Activated CD4-positive, alpha-beta memory T cell treated with anti-CD3 and anti-CD28 coated beads for 36 hours (primary cell): ENCODE data around the gene ATP2B2. TPM values are rescaled to one million over a fixed set of nuclear protein-coding genes. Genes with fewer than 3 reads are reported as not detected.
"Not testable (repeated sequence)": the region's sequence is repeated elsewhere in the genome, so short reads cannot be mapped to it uniquely, and the experiment has no call there.

ENCODE experiments used
- CTCF ChIA-PET: fragments of 350-600 bp; sonication (Branson Sonifier 250); formaldehyde crosslinking; loops from one replicate; lab custom pipeline; 2021; ENCODE audit warnings: antibody characterized with exemption, inconsistent platforms; lab: Charles Lee
- POLR2A ChIA-PET: fragments of 350-600 bp; sonication (Branson Sonifier 250); formaldehyde crosslinking; loops from one replicate; lab custom pipeline; 2021; ENCODE audit warnings: antibody characterized with exemption; lab: Charles Lee
- DNase-seq: peaks from one replicate; pipeline ENCODE4 v3.0.0-alpha.2; 2020
- H3K27ac Mint-ChIP-seq: one replicate; pipeline ENCODE4 v1.8.0; 2021; ENCODE audit warnings: mixed read lengths
- H3K27me3 Mint-ChIP-seq: one replicate; pipeline ENCODE4 v1.8.0; 2021; ENCODE audit warnings: mixed read lengths
- H3K36me3 Mint-ChIP-seq: one replicate; pipeline ENCODE4 v1.8.0; 2021; ENCODE audit warnings: mixed read lengths
- H3K4me1 Mint-ChIP-seq: one replicate; pipeline ENCODE4 v1.8.0; 2021; ENCODE audit warnings: low read depth, mixed read lengths
- H3K4me3 Mint-ChIP-seq: one replicate; pipeline ENCODE4 v1.8.0; 2021; ENCODE audit warnings: mild to moderate bottlenecking, mixed read lengths
- H3K9me3 Mint-ChIP-seq: one replicate; pipeline ENCODE4 v1.8.0; 2021; ENCODE audit warnings: mixed read lengths
- intact Hi-C: fragments of 100-400 bp; cut with micrococcal nuclease; formaldehyde crosslinking; loops from one replicate; pipeline ENCODE4 v1.15.1; 2023
- total RNA-seq, 2 experiments: library from RNA; stranded (reverse); gene quantifications; one replicate each; pipeline ENCODE4 v1.2.3, GENCODE V29; 2021

ATP2B2 gene
- total RNA-seq, 2 experiments from 2014 or later = 0.05 TPM; not detected in 1

DNA sequence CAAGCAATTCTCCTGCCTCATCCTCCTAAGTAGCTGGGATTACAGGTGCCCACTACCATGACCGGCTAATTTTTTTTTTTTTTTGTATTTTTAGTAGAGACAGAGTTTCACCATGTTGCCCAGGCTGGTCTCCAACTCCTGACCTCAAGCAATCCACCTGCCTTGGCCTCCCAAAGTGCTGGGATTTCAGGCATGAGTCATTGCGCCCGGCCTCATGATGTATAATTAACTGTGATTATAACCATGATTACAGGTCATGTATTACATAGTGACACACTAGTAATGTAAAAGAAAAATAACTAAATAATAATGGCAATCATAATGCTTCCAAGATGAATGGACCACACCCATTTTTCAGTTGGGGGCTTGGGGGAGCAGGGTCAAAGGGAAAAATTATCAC, 122.9 kb downstream of the ATP2B2 start:
- POLR2A ChIA-PET, H3K27ac Mint-ChIP-seq, H3K4me3 Mint-ChIP-seq, CTCF ChIA-PET, H3K36me3 Mint-ChIP-seq, H3K27me3 Mint-ChIP-seq, DNase-seq, H3K9me3 Mint-ChIP-seq, intact Hi-C loops, H3K4me1 Mint-ChIP-seq: not testable (repeated sequence)

DNA sequence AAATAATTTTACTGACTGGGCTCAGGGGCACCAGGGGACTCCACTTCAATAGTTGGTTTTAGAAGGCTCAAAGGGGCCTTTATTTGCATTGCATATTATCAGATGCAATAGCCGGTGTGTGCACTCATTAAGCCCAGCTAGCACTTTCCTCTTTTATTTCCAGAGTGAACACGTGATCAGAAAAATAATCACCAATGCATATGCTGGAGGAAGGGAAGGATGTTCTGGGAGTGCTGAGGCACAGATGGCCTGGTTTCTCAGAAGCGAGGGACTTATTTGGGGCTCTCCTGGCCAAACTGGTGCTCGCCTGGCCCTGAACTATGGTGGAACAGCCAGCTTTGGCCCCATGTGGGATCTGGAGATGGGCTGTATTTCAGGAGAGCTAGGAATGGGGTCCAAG, 124.0 kb downstream of the ATP2B2 start:
- ChIA-PET CTCF (no interaction called here), POLR2A (no interaction called here)
- H3K4me1 Mint-ChIP-seq = no peaks in the 10 kb centered on the region
- no peak overlapping the region for H3K4me3 Mint-ChIP-seq
- DNase-seq = no peak
- H3K9me3 Mint-ChIP-seq = no peaks in the 10 kb centered on the region
- peaks cover 6% of the 10 kb centered on the region for H3K27me3 Mint-ChIP-seq
- H3K27ac Mint-ChIP-seq = no peak overlapping the region
- no peaks in the 10 kb centered on the region for H3K36me3 Mint-ChIP-seq
- intact Hi-C loops = no loop called here

DNA sequence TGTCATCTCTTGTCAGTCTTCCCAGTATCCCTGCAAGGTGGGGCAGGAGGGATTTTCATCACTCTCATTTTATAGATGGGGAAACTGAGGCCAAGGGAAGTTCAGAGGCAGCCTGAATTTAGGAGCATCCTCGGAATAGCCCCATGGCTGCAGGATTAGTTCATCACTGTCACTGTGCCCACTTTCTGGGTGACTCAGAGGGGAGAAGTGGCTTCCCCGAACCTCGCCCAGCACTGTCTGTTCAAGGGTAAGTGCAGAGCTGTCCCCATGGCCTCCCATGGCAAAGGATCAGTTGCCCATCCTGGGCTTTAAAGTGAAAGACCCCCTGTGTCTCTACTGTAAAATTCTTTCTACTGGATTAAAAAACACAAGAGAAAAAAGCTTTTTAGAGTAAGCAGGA, 124.5 kb downstream of the ATP2B2 start:
- H3K27ac Mint-ChIP-seq = no peak overlapping the region
- CTCF ChIA-PET = no interaction called here

DNA sequence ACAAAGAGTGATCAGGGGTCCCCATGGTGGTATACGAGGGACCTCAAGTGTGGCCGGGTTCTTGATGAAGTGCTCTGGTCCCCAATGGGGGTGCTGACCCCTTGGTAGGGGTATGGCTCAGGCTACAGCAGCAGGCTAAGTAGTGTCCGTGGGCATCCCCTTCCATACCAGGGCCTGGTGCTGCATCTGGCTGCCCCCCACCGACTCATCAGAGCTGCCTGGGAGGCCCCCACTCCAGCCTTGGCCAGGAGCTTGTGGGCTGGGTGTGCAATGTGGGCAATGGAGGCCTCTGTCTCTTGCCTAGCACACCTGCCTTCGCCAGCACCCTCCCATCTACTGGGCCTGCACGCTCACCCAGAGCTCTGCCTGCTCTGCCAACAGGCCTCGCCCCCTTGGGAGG, 125.4 kb downstream of the ATP2B2 start:
- no peak overlapping the region for H3K4me3 Mint-ChIP-seq
- POLR2A ChIA-PET = interaction anchor here (0.6 kb wide), 1 partner anchor 153 kb away, joined by 3 read pairs; no protein-coding TSS in a partner anchor

More for the DNA sequence above, 124.5 kb downstream of the ATP2B2 start:
- peaks cover 6% of the 10 kb centered on the region for H3K27me3 Mint-ChIP-seq
- intact Hi-C loops = no loop called here
- POLR2A ChIA-PET = no interaction called here
- H3K4me1 Mint-ChIP-seq = no peaks in the 10 kb centered on the region
- H3K4me3 Mint-ChIP-seq = no peak overlapping the region
- no peaks in the 10 kb centered on the region for H3K36me3 Mint-ChIP-seq
- no peaks in the 10 kb centered on the region for H3K9me3 Mint-ChIP-seq
- DNase-seq = no peak

DNA sequence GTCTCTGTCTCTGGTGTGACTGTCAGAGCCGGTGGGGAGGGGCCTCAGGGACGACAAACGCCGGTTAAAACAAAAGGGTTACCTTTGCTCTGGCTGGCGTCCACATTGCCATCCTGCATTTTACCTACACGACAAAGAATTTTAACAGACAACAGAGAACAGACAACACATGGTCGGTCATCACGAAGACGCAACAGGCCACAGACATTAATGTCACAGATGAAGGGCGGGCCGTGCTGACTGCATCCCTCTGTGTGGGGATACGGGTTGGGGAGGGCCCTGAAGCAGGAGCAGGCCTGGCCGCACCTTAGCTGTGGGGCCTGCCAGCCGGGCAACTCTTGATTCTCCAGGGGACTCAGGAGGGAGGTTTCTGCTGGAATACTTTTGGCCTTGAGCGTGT, 126.2 kb downstream of the ATP2B2 start:
- DNase-seq = no peak
- H3K27me3 Mint-ChIP-seq = peaks cover 6% of the 10 kb centered on the region
- no peak overlapping the region for H3K27ac Mint-ChIP-seq
- H3K4me1 Mint-ChIP-seq = no peaks in the 10 kb centered on the region
- H3K36me3 Mint-ChIP-seq = no peaks in the 10 kb centered on the region
- CTCF ChIA-PET = no interaction called here
- POLR2A ChIA-PET = no interaction called here
- intact Hi-C loops = no loop called here
- no peak overlapping the region for H3K4me3 Mint-ChIP-seq
- no peaks in the 10 kb centered on the region for H3K9me3 Mint-ChIP-seq

More for the DNA sequence above, 125.4 kb downstream of the ATP2B2 start:
- Mint-ChIP-seq H3K27me3 (peaks cover 6% of the 10 kb centered on the region), H3K4me1 (no peaks in the 10 kb centered on the region), H3K9me3 (no peaks in the 10 kb centered on the region), H3K36me3 (no peaks in the 10 kb centered on the region), H3K27ac (no peak overlapping the region)
- DNase-seq = no peak
- intact Hi-C loops = no loop called here
- CTCF ChIA-PET = no interaction called here

DNA sequence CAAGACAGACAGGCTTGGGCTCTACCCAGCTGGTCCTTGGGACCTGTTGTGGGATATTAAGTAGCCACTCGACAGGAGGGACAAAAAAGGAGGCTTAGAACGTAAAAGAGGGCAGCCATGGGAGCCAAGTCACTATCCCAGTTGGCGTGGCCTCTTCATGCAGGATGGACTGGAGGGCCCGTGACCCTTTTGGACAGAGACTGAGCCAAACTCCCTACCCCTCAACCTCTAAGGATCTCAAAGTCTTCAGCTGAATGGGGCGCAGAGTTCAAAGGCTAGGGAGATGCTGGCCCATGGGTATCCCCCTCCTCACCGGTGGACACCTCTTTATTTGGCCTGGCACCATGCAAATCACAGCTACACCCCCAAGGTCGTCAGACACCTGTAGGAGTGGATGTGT, 126.6 kb downstream of the ATP2B2 start:
- intact Hi-C loops = no loop called here
- Mint-ChIP-seq H3K4me3 (no peak overlapping the region), H3K4me1 (no peaks in the 10 kb centered on the region), H3K27me3 (peaks cover 3% of the 10 kb centered on the region), H3K27ac (no peak overlapping the region), H3K9me3 (no peaks in the 10 kb centered on the region), H3K36me3 (no peaks in the 10 kb centered on the region)
- ChIA-PET POLR2A (no interaction called here), CTCF (no interaction called here)
- DNase-seq = no peak

DNA sequence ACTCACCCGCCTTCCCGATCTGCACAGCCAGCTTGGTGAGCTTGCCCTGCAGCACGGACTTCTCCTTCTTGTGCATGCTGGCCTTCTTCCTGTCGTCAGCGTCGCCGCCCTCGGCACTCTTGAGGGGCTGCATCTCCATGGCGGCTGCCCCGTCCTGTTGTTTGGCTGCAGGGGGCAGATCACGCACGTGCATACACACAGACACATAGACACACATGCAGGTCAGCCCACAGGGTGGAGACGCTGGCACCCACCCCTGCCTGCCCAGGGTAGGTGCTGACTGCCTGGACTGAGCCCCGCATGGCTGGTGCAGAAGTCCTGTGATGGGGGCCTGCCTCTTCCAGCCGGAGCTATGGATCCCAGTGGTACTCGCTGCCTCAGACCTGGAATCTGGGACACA, 127.1 kb downstream of the ATP2B2 start:
- no peaks in the 10 kb centered on the region for H3K36me3 Mint-ChIP-seq
- POLR2A ChIA-PET = no interaction called here

DNA sequence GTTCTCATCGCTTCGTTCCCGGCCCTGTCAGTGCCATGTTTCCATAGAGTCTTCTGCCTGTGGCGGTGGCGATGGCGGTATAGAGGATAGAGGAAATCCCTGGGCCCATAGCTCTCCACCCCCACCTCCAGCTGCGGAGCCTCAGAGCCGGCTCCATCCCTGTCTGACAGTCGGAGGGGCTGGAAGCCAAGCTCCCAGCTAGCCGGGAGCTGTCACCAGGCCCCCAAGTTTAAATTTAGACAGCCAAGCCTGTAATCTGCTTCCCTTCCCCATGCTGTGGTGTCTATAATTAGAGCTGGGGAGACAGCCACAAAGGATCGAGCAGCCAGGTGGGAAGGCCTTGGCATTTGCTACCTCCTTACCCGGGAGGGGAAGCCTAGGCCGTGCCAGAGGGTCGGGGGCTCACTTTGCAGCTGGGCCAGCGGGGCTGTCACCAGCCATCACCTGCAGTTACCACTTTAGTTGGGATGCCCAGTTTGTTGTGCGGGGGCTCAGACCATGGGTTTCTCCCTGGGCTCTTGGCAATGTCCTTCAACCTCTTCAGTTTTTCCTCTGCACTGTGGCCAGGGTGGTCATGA, 128.1 kb downstream of the ATP2B2 start:
- Mint-ChIP-seq H3K9me3 (no peaks in the 10 kb centered on the region), H3K4me1 (no peaks in the 10 kb centered on the region), H3K27ac (no peak overlapping the region), H3K27me3 (no peaks in the 10 kb centered on the region), H3K36me3 (no peaks in the 10 kb centered on the region), H3K4me3 (no peak overlapping the region)
- intact Hi-C loops = no loop called here
- DNase-seq = no peak
- ChIA-PET POLR2A (no interaction called here), CTCF (no interaction called here)

More for the DNA sequence above, 127.1 kb downstream of the ATP2B2 start:
- intact Hi-C loops = no loop called here
- Mint-ChIP-seq H3K27ac (no peak overlapping the region), H3K9me3 (no peaks in the 10 kb centered on the region), H3K27me3 (peaks cover 2% of the 10 kb centered on the region), H3K4me3 (no peak overlapping the region), H3K4me1 (no peaks in the 10 kb centered on the region)
- DNase-seq = no peak
- CTCF ChIA-PET = no interaction called here

DNA sequence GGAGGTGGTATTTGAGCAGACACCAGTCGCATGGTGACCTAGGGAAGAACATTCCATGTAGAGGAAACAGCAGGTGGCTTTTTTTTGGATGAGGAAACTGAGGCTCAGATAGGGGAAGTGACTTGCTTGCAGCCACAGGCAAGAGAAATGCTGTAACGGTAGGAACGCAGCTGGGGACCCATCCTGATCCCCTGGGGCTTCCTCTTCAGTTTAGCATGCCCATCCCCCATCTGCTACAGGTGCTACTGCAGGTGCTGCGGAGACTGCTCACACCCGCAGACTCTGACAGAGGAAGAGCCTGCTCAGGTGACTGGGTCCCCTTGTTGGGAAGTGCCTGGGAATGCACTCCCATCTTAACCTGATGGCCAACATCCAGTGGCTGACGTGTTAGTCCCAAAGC, 129.0 kb downstream of the ATP2B2 start:
- H3K27me3 Mint-ChIP-seq = no peaks in the 10 kb centered on the region
- DNase-seq = no peak
- ChIA-PET CTCF (no interaction called here), POLR2A (no interaction called here)
- peaks cover under 1% of the 10 kb centered on the region for H3K9me3 Mint-ChIP-seq
- H3K4me3 Mint-ChIP-seq = no peak overlapping the region
- H3K27ac Mint-ChIP-seq = no peak overlapping the region
- H3K36me3 Mint-ChIP-seq = no peaks in the 10 kb centered on the region
- intact Hi-C loops = no loop called here
- no peaks in the 10 kb centered on the region for H3K4me1 Mint-ChIP-seq

DNA sequence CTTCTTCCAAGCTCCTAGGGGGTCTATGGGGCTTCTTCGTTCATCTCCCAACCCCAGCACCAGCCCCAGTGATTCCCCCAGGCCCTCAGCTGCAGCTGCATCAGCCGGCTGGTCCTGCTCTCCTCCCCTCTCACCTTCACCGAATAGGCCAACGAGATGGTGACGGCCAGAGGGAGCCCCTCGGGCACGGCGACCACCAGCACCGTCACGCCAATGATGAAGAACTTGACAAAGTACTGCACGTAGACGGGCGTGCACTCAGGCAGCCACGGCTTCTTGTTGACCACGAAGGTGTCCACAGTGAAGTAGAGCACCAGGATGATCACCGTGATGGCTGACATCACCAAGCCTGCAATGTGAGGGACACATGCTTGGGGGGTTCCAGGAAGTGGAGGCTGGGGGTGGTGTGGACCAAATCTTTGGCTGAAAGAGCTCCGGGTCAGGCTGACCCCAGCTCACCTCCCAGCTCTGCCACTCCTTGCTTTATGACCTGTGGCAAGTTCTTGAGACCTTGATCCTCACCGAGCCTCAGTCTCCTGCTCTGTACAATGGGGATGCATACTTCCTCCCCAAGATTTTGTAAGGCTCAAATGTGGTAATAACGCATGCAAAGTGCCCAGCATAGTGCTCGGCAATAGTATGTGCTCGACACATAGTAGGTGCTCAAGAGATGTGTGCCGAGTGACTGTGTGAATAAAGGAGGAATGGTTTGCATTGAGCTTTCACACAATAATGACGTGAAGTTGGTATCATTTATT, 129.9 kb downstream of the ATP2B2 start:
- ChIA-PET CTCF (no interaction called here), POLR2A (no interaction called here)
- Mint-ChIP-seq H3K4me1 (peaks cover 2% of the 10 kb centered on the region), H3K27me3 (peaks cover 4% of the 10 kb centered on the region), H3K27ac (no peak overlapping the region), H3K9me3 (peaks cover 9% of the 10 kb centered on the region), H3K4me3 (no peak overlapping the region), H3K36me3 (peaks cover 3% of the 10 kb centered on the region)
- DNase-seq = no peak
- intact Hi-C loops = no loop called here

DNA sequence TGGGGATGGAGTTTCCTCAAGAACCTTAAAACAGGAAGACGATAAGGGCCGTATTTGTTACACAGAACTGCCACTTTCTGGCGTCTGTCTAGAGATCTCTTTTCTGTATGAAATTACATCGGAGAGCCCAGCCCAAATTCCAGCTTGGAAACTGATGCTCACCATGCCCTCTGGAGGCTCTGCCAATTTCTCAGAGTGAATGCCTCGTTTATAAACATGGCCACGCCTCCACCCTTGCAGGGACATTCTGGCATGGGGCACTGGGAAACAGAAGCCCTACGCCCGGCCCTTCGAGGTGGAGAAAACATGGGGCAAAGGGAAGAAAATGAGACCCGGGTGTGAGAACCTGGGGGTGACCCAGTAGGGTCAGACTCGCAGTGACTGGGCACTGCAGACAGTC, 131.1 kb downstream of the ATP2B2 start:
- H3K27ac Mint-ChIP-seq = no peak overlapping the region
- H3K9me3 Mint-ChIP-seq = peaks cover 9% of the 10 kb centered on the region
- H3K36me3 Mint-ChIP-seq = peaks cover 3% of the 10 kb centered on the region
- peaks cover 7% of the 10 kb centered on the region for H3K27me3 Mint-ChIP-seq
- peaks cover 10% of the 10 kb centered on the region for H3K4me1 Mint-ChIP-seq
- intact Hi-C loops = no loop called here
- CTCF ChIA-PET = no interaction called here
- POLR2A ChIA-PET = no interaction called here
- no peak for DNase-seq
- no peak overlapping the region for H3K4me3 Mint-ChIP-seq

DNA sequence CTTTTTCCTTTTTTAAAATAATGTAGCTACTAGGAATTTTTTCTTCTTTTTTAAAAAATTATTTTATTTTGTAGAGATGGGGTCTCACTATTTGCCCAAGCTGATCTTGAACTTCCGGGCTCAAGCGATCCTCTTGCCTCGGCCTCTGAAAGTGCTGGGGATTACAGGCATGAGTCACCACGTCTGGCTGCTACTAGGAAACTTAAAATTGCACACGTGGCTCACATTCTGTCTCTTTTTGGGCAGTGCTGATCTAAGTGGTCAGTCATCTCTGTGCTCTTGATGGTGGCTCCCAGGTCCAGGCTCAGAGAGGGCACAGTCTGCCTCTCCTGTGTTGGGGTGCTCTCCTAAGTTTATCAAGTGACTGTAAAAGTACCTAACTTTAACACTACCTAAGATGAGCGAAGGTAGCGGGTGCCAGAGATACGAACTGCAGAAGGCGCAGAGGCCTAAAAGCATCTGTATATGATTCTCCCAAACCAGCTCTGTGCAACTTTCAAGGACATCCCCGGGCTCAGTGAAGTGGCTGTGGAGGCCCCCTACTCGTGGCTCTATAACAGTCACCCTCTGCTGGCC, 131.6 kb downstream of the ATP2B2 start:
- Mint-ChIP-seq H3K9me3 (peaks cover 9% of the 10 kb centered on the region), H3K27me3 (peaks cover 7% of the 10 kb centered on the region), H3K4me3 (no peak overlapping the region), H3K27ac (no peak overlapping the region), H3K36me3 (peaks cover 3% of the 10 kb centered on the region), H3K4me1 (peaks cover 10% of the 10 kb centered on the region)
- intact Hi-C loops = no loop called here
- POLR2A ChIA-PET = no interaction called here
- DNase-seq = no peak
- CTCF ChIA-PET = no interaction called here

DNA sequence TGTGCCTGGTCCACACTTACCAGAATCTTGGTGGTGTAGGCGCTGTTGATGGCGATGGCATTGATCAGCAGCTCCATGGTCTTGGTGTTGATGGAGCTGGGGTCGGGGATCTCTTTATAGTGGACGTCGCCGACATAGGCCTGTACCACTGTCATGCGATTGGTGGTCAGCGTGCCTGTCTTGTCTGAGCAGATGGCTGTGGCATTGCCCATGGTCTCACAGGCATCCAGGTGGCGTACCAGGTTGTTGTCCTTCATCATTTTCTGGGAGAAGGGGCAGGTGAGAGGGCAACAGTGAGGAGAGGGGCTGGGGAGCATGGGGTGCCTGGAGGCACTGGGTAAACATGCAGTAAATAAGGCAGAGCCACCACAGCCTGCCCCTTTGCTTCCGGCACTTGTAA, 133.6 kb downstream of the ATP2B2 start:
- Mint-ChIP-seq H3K4me1 (peaks cover 23% of the 10 kb centered on the region), H3K4me3 (no peak overlapping the region), H3K36me3 (peaks cover 3% of the 10 kb centered on the region), H3K9me3 (peaks cover 9% of the 10 kb centered on the region), H3K27me3 (peaks cover 13% of the 10 kb centered on the region), H3K27ac (no peak overlapping the region)
- CTCF ChIA-PET = no interaction called here
- no peak for DNase-seq
- POLR2A ChIA-PET = no interaction called here
- intact Hi-C loops = no loop called here
